VCaP (cell line): ENCODE measurements around the gene CPNE7.
"Not testable (repeated sequence)": the region's sequence is repeated elsewhere in the genome, so short reads cannot be mapped to it uniquely, and the experiment has no call there.

ENCODE experiments used
- H3K27ac ChIP-seq: fragments of 450-650 bp; 2 replicates; pipeline ENCODE4 v1.5.1; 2017
- TF ChIP-seq, protein P1 (sequence below): fragments of 450-650 bp; conservative IDR thresholded peaks from 2 replicates; pipeline ENCODE4 v1.5.1; 2017; ENCODE audit warnings: mild to moderate bottlenecking, moderate library complexity

The CPNE7 gene

GRCh38 chr16:89583197-89583894 lies 7.8 kb downstream of the CPNE7 start:
- H3K27ac ChIP-seq, result peak overlapping the region; percentile 80
- TF ChIP-seq, protein P1, sequence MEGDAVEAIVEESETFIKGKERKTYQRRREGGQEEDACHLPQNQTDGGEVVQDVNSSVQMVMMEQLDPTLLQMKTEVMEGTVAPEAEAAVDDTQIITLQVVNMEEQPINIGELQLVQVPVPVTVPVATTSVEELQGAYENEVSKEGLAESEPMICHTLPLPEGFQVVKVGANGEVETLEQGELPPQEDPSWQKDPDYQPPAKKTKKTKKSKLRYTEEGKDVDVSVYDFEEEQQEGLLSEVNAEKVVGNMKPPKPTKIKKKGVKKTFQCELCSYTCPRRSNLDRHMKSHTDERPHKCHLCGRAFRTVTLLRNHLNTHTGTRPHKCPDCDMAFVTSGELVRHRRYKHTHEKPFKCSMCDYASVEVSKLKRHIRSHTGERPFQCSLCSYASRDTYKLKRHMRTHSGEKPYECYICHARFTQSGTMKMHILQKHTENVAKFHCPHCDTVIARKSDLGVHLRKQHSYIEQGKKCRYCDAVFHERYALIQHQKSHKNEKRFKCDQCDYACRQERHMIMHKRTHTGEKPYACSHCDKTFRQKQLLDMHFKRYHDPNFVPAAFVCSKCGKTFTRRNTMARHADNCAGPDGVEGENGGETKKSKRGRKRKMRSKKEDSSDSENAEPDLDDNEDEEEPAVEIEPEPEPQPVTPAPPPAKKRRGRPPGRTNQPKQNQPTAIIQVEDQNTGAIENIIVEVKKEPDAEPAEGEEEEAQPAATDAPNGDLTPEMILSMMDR, result no peak

GRCh38 chr16:89583895-89584644 lies 8.5 kb downstream of the CPNE7 start:
- TF ChIP-seq, protein P1, result no peak
- H3K27ac ChIP-seq, result peak overlapping the region; percentile 80; the same call in 1 of the 2 replicates

GRCh38 chr16:89584768-89585549 lies 9.4 kb downstream of the CPNE7 start:
- TF ChIP-seq, protein P1, result no peak
- H3K27ac ChIP-seq, result no peak overlapping the region

DNA sequence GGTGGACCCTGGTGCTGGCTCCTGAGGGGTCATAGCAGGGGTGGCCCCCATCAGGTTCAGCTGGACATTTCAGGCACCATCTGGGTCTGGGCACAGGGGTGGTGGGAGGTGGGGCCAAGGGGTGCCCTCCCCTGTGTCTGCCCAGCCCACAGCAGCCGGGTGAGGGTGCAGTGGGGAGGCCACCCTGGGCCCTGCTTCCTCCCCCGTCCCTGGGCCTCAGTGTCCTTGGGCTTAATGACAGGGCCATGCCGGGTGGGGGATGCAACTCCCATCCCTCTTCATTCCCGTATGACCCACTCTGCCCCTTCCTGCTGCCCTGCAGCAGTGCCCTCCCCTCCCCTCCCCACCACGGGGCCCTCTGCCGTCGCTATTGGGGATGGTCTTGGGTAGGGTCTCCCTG lies 10.7 kb downstream of the CPNE7 start:
- TF ChIP-seq, protein P1, result no peak

DNA sequence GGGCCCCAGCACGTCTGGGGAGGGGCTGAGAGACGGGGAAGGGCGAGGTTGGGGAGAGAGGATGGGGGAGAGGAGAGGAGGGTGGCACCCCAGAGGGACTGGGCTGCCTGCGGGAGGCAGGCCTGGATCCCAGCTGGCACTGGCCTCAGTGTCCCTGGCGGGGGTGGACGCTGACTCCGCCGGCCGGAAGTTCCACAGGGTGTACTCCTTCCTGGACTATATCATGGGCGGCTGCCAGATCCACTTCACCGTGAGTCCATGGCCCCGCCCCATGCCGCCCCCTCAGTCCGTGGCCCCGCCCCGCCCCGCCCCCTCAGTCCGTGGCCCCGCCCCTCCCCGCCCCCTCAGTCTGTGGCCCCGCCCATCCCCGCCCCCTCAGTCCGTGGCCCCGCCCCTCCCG lies 11.3 kb downstream of the CPNE7 start:
- TF ChIP-seq, protein P1, result no peak
- H3K27ac ChIP-seq, result no peak overlapping the region

More for the DNA sequence above, 10.7 kb downstream of the CPNE7 start:
- no peak overlapping the region for H3K27ac ChIP-seq

DNA sequence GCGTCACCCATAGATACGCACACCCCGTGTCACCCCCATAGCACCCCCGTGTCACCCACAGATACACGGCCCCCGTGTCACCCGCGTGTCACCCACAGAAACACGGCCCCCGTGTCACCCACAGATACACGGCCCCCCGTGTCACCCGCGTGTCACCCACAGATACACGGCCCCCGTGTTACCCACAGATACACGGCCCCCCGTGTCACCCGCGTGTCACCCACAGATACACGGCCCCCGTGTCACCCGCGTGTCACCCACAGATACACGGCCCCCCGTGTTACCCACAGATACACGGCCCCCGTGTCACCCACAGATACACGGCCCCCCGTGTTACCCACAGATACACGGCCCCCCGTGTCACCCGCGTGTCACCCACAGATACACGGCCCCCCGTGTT lies 12.1 kb downstream of the CPNE7 start:
- not testable (repeated sequence) for H3K27ac ChIP-seq

GRCh38 chr16:89588413-89589109 lies 13.0 kb downstream of the CPNE7 start:
- TF ChIP-seq, protein P1, result no peak
- H3K27ac ChIP-seq, result no peak overlapping the region
